GM18858 (cell line): ENCODE measurements around the gene FAM217B.

Source experiments
- ATAC-seq: cut with Tn5 transposase; IDR thresholded peaks from one replicate; pipeline ENCODE4 v1.9.1; 2021; ENCODE audit not compliant: unreplicated experiment

The FAM217B gene, protein sequence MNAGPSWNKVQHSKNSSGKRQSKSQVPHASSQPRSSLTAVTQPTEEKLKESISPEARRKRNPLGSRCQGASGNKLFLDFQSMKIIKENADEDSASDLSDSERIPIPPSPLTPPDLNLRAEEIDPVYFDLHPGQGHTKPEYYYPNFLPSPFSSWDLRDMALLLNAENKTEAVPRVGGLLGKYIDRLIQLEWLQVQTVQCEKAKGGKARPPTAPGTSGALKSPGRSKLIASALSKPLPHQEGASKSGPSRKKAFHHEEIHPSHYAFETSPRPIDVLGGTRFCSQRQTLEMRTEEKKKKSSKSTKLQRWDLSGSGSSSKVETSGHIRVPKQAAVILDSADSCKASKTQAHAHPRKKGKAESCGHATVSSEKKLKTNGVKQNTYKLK

DNA sequence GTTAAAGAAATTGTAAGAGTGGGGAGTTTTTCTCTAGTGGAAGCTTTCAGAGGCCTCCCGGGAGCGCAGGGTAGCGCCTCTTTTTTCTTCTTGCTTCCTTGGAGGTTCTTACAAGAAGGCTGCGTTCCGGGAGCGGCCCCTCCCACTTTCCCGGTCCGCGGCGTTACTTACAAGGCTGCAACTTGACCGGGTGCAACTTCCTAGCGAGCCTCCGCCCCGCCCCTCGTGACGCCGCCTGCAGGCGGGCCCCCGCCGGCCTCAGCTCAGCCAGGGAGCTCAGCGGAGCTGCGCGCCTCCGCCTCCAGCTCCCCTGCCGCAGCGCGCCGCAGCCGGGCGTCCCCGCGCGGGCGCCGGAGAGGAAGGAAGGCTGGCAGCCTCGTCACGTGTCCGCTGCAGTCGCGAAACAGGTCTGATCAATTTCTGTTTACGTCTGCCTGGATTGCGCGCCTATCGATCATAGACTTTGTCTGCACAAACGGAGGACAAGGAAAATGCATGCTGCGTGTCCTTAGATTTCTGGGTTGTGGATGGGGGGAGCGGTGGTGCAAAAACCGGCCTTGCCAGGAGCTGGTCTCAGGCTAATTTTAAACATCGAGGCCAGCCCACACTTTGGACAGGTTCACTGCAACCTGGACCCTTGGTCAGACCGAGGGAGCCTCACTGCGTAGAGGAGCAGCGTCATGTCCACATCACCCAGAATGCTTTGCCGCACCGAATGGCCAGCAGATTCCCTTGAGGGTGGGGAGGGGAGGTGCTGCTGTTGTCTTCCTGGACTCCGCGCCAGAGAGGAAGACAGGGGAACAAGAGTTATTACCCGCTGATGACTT is at the start of gene FAM217B, which contains the start of gene PPP1R3D:
Gene FAM217B (plus strand): TSS at position 261 of the 827 bp plus-strand sequence. CDS start 3,555 bp downstream, outside the sequence.
Gene PPP1R3D (minus strand): TSS at position 177 of the 827 bp plus-strand sequence. CDS start 374 bp downstream, outside the sequence.
- peak; percentile 90 for ATAC-seq

DNA sequence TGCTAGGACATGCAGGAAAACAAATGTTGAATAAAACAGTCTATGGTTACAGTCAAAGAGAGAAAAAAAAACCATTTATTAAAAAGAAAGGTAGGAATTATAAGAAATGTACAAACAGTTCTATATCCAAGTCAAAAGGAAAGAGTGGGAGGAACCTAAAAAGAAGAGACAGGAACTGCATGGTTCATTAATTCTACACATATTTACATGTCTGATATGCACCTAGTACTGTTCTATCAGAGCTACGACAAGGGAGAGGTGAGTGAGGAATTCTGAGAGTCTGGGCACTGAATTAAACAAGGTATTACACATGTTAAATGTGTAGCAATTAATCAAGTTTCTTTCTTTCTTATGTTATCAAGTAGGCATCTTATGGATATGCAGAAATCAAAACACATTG is 48.6 kb upstream of the FAM217B start:
- ATAC-seq = no peak

DNA sequence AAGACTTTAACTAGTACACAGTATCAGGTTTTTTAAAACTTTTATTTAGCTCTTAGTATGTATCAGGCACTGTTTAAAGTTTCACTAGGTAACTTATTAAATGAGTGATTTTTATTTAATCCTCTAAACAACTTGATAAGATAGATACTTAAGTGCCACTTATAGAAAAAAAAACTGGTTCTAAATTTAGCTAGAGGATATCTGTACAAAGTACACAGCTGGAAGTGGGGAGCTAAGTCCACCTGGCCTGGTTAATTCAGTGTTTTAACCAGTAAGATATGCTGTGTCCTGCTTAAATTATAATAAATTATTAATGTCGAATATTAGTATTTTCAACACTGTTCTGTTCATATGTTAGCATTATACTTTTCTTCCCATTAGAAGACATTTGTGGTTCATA is 44.3 kb upstream of the FAM217B start:
- ATAC-seq = no peak

DNA sequence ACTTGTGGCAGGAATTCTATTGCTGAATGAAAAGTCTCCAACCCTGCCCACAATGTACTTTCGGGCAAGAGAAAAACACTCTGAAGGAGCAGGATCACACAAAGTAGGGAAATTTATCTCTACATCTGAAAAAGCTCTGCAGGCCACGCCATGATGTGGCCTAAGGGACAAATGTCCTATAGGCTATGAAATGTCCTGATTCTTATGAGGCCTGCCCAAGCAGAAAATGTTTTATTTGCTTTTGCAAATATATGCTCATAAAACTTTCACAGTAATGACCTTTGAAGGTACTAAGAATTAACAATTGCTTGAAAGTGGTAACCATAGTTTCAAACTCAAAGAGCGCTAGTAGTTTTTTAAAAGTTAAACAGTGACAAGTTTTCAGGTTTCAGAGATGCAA is 37.7 kb upstream of the FAM217B start:
- ATAC-seq = no peak

DNA sequence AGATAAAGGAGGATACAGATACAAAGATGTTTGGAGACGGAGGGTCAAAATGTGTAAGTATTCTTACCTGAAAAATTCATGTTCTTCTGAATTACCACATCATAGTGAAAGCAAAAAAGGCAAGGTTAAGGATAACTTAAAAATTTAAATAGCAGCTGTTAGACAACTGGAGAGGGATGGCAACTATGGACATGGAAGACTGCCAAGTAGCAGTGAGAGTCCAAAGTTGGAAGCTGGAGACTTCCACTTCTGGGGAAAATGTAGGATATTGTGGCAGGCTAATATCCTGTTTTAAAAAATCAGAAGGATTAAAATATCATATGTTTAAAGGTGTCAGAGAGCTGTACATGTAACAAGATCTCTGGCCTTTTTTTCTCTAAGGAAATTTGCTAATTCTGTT is 36.6 kb upstream of the FAM217B start:
- no peak for ATAC-seq

DNA sequence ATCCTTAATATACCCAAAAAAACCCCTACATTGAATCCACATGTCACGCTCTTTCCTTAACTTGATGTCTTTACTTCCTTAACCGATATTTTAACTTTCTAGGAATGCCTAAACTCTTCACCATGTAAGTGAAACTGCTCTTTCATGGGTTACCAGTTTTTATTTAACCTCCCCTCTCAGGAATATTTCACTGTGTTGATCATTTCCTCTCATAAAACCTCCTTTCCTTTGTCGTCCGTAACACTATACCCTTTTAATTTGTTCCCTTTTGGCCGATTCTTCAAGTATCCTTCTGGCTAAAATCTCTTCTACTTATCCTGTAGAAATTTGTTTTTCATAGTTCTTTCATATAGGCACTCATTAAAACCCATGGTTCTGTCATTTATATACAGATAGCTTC is 31.3 kb upstream of the FAM217B start:
- no peak for ATAC-seq

DNA sequence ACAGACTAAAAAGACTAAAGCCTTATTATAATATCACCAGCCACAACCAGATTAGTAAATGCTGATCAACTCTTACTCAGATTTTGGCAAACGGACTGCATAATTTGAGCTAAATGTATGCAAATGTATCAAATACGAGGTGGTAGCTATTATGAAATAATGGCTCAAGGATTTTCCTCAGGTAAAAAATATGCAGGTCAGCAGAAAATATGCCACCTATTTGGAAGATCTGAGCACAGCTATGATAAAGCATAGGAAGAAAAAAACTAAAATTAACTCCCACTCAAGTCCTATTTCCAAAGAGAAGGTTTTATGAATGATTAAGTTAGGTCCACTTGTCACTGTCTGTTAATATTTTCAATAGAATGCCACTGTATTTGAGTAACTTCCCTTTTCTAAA is 29.1 kb upstream of the FAM217B start:
- ATAC-seq = no peak

DNA sequence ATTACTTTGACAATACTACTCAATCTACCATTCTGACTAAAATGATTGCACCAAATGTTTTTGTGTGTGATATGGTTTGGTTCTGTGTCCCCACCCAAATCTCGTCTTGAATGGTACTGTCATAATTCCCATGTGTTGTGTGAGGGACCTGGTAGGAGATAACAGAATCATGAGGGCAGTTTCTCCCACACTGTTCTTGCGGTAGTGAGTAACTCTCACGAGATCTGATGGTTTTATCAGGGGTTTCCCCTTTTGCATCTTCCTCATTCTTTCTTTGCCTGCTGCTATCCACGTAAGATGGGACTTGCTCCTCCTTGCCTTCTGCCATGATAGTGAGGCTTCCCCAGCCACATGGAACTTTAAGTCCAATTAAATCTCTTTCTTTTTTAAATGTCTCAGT is 27.6 kb upstream of the FAM217B start:
- no peak for ATAC-seq

DNA sequence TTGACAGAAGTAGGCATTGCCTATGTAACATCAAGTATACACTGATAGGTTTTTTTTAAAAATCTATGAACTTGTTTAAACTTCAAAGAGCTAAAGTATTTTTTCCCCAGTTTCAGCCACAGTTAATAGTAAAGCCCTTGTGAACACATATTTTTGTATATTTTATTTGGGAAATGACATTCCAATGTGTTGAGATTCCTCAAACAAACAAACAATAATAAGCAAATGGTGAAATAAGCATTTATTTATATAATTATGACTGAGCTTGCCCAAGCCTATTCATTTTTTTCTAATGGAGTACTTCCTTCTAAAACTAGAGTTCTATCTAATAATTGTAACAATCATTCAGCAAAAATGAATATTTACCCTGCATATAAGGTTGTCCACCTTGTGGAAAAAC is 19.2 kb upstream of the FAM217B start:
- no peak for ATAC-seq

DNA sequence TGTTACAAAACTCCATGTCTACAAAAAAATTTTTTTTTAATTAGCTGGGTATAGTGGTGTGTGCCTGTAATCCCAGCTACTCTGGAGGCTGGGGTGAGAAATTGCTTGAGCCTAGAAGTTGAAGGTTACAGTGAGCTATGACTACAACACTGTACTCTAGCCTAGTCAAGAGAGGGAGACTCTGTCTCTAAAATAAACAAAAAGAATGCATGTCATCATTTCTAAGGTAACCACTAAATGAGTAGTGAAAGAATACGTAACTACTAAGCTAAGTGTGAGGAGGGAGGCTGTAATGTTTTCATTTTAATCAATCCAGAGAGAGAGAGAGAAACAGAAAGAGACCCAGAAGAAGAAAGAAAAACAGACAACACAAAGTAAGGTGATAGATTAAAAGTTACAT is 16.7 kb upstream of the FAM217B start:
- no peak for ATAC-seq

DNA sequence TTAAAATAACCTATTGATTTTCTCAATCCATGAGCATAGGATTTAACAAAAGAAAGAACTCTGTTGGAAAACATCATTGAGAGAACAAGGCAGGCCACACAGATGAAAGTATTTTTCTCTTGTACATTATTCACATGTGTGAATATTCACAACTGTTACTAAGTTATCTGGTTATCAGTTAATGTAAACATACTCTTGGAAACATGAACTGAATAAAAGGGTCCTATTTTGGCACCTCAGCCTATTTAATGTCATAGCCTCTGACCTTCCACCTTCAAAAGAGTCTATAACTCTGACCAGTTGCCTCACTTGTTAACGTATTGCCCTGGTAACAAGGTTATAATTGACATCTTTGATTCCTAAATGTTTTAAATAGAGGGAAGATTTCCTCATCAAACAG is 14.8 kb upstream of the FAM217B start:
- ATAC-seq = no peak

DNA sequence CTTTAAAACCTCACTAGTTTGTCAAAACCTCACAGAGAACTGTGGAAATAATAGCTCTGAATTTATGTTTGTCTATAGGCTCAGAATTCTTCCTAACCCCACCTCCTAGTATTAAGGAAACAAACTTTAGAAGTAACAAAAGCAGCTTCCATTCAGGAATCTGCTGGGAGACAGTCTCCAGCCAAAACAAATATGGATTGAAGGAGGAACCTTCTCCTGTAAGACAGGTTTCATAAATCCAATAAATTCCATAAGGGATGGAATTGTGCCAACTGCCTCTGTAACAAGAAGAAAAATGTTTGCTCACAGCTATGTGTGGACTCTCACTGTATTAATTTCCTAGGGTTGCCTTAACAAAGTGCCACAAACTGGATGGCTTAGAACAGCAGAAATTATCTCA is 14.3 kb upstream of the FAM217B start:
- ATAC-seq = no peak

DNA sequence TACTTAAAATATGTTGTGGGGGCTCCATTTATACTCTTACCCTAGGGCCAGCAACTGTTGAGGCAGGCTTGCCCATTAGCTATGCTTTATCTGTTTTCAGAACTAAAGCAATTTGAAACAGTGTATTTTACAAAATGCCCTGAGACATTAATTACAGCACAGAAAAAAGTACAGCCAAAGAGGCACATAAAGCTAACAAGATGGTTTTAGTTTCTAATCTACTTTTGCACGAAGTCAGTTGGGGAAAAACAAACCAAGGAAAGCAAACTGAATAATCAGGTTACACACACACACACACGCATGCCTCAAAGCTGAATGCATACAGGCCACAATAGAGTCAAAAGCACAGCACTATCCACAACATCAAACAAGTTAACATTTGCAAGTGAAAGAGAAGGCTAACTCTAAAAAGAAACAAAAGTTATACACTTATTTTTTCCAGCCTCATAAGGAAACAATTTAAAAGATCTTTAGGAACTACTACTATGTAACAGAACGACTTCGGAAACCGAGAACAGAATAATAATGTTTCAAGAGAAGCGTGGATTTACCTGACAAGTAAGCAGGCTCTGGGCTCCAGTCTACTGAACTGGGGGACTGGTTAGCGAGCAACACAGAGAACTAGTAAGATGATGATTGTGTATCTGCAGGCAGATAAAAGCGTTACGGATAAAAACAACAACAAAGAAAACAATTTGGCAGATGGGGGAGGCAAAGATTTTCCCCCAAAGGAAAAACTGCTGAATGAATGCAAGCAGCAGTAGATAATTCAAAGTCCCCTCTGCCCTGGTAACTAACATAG is 8.5 kb upstream of the FAM217B start:
- ATAC-seq = no peak

DNA sequence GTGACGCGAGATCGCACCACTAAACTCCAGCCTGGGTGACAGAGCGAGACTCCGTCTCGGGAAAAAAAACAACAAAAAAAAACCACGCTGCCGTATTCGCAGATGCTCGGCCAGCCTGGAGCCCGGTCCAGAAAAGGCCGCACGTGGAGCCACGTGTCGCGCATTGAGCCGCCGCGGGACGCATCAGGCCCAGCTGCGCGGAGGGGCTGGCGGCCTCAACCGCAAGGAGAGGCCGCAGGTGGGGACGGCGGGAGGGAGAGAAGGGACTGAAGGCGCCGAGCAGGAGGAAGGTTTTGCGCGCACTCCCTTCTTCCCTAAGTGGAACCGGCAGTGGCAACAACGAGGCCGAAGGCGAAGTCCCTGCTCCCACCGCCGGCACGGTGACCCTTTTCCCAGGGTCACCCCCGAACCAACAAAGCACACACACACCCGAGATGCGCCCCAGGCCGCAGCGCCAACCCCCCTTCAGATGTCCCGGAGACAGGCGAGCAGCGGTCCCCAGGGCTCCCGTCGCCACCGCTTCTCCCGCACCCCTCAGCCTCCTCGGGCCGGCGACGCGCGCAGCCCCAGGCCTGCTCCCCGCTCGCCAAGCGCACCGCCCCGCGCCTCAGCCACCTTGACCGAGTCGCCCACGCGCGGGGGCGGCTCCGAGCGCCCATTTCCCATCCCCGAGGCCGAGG is 7.4 kb upstream of the FAM217B start:
- no peak for ATAC-seq

DNA sequence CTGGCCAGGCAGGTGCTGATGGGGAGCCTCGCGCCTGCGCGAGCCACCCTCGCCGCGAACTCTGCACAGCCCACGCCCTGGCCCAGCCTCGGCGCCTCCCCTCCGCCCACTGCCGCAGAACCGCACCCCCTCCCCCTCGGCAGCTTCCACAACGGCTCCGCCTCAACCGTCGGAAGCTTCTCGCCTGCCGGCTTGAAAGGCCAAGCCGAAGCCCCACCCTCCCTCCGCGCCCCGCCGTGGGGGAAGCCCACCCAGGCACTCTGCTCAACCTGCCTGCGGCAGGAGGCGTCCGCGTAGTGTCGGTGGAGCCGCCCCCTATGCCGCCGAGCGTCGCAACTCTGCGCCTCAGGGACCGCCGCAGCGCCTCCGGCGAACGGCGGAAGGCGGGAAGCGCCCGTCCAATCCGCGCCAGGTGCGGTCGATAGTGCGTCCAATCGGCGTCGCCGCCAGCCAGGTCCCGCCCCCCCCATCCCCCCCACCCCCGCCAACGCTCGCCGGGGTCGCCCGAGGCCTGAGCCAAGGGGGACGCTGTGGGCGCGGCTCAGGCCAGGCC is 6.8 kb upstream of the FAM217B start, which contains the start of gene SYCP2:
Gene SYCP2 (minus strand): TSS at position 342 of the 553 bp plus-strand sequence. CDS start 11,224 bp downstream, outside the sequence.
- no peak for ATAC-seq

DNA sequence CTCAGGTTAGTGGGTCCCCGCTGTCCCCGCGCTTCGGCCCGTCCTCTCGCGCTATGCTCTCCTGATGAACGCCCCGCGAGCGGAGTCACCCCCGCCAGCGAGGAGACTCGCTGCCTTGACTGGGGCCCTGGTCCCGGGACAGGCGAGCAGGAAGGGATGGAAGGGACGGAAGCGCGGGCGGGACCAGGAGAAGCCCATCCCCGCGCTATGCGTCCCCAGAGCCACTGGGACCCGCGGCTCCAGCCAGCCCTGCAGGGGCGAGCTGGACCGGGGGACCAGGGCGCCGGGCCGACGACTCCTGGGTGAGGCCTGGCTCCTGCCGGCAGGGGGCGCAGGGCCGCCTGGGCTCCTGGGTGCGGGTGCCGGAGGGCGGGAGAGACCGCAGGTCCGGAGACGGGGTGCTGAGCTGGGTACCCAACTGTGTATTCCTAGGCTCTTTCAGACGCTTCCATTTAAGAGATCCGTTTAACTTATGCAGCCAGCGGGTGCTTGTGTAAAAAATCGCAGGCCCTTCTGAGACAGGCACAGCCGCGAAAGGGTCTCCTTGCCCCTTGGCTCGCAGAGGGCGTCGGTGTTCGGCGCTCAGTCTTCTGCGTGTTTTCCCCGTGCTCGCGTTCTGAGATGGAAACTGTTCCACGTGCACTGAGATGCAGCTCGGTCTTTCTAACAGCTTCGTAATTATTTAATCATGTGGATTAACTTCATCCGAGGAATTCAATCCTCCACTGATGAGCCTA is 6.2 kb upstream of the FAM217B start:
- ATAC-seq = peak; percentile 75

DNA sequence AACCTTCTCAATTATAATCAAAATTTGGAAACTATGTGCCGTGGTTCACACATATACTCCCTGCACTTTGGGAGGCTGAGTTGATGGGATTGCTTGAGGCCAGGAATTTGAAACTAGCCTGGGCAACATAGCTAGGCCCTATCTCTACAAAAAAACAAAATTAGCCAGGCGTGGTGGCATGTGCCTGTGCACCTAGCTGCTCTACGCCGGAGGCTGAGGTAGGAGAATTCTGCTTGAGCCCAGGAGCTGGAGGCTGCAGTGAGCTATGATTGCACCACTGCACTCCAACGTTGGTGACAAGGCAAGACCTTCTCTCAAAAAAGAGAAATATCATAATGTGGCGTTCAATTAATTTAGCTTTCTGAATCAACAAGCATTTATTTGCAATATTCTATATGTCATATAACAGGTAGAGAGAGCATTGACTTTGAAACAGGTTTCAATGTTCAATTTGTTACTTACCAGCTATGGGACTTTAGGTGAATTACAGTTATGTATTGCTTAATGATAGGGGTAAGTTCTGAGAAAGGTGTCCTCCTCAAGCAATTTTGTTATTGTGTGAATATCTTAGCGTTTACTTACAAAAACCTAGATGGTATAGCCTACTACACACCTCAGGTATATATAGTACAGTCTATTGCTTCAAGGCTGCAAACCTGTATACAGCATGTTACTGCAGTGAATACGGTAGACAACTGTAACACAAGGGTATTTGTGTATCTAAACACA is 4.6 kb upstream of the FAM217B start:
- ATAC-seq = no peak

DNA sequence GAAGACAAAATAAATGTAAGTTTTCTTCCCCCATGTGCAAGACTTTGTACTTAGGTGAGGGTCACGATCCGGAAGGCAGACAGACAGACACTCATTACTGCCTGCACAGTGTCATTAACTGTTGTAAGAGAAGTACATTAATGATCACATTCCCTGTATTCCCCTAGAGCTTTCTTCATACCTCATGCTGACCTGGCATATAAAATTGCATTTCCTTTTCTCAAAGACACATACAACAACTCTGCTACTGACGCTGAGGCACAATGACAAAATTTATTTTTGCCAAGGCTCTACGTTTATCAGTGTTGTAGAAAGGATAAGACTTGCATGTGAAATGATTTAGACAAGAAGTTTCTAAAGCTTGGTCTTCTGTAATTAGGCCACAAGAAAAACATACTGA is 3.8 kb upstream of the FAM217B start:
- no peak for ATAC-seq

DNA sequence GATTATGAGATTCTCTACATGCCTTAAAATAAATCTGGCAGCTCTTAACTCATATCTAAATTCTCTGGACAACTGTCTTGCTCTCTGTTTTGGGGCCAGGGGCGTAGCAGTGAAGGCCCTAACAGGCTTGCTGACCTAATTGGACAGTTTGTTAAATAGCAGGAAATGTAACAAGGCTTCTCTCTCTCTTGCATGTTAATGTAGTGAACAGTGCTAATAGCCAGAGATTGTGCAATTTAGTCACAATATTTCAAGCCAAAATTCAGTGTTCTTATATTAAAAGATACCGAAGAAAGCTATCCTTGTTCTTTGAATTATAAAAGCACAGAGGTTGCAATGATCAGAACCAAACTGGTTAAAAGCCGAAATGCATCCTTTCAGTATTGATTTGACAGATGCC is 3.0 kb upstream of the FAM217B start:
- no peak for ATAC-seq
